ENCODE measurements around the gene RAI1. TPM values are rescaled to one million over a fixed set of nuclear protein-coding genes. Genes with fewer than 3 reads are reported as not detected.

Gene RAI1
- total and polyA plus RNA-seq, 10 of the 15 experiments (the other 5 are each of a cell fraction or from before 2014, with no cell fraction given): 0.66 to 37.7 (median 6.0) TPM

GRCh38 chr17:17792037-17792550 is 110.8 kb downstream of the RAI1 start:
- Histone ChIP-seq H3K4me2 (ENCODE audit: control insufficient read depth, insufficient read depth) (no peak overlapping the region), H3K79me2 (ENCODE audit: control insufficient read depth, insufficient read depth, low read length) (no peaks in the 10 kb centered on the region), H2AFZ (ENCODE audit: control insufficient read depth, low read depth, low read length) (no peak overlapping the region), H3K4me1 (ENCODE audit: control insufficient read depth, insufficient read depth, low read length) (peaks cover 3% of the 10 kb centered on the region; the same call in 1 of the 2 replicates), H3K9ac (ENCODE audit: control insufficient read depth, insufficient read depth, low read length) (no peak overlapping the region), H3K4me3 (no peak overlapping the region), H3K9me3 (replicated peaks; ENCODE audit: control insufficient read depth, insufficient read depth, low read length) (no peaks in the 10 kb centered on the region), H3K27me3 (replicated peaks in 1 of 2; ENCODE audit: control insufficient read depth in 2 of 2, insufficient read depth in 2 of 2, low read length in 1 of 2) (no peaks in the 10 kb centered on the region), H4K20me1 (ENCODE audit: control insufficient read depth, insufficient read depth) (no peaks in the 10 kb centered on the region), H3K27ac (ENCODE audit: control insufficient read depth, insufficient read depth) (no peak overlapping the region), H3K36me3 (ENCODE audit: control insufficient read depth in 2 of 2, insufficient read depth in 2 of 2, low read length in 1 of 2) (peaks cover 0 to 30% of the 10 kb centered on the region in 2 experiments)
- no TSS peak for BruUV-seq (replicated peaks)
- WGBS (ENCODE audit: insufficient coverage, insufficient replicate concordance, low lambda C conversion rate, missing lambda C conversion rate): 91% methylated on average over 18 of the region's 18 CpGs
- ChIA-PET RAD21 (ENCODE audit: unreplicated experiment) (no interaction called here), CTCF (no interaction called here), POLR2A (no interaction called here), SMC1A (ENCODE audit: uncharacterized antibody, unreplicated experiment) (no interaction called here)
- no peak for TF ChIP-seq POLR2AphosphoS5 (IDR thresholded peaks at IDR 0.05; ENCODE audit: low read length)
- TF ChIP-seq MEF2B (IDR thresholded peaks at IDR 0.05; ENCODE audit: partially characterized antibody, poor library complexity, severe bottlenecking): no peak
- TF ChIP-seq HDAC6 (IDR thresholded peaks at IDR 0.05; ENCODE audit: unreplicated experiment): no peak
- TF ChIP-seq MTA2 (IDR thresholded peaks at IDR 0.05; ENCODE audit: low read depth): no peak
- no peak for TF ChIP-seq RCOR1 (conservative IDR thresholded peaks at IDR 0.05; ENCODE audit: low read depth, low read length)
- no peak for TF ChIP-seq NFIC (IDR thresholded peaks at IDR 0.05; ENCODE audit: low read depth, low read length)
- TF ChIP-seq IKZF2 (IDR thresholded peaks at IDR 0.05): no peak
- no peak for TF ChIP-seq MYB (IDR thresholded peaks at IDR 0.05; ENCODE audit: borderline replicate concordance, low read depth, low read length)
- no peak for TF ChIP-seq CREM (IDR thresholded peaks at IDR 0.05; ENCODE audit: low read depth)
- no peak for TF ChIP-seq PRDM15 (CRISPR knock-in tag; IDR thresholded peaks at IDR 0.05)
- TF ChIP-seq TCF7 (IDR thresholded peaks at IDR 0.05; ENCODE audit: borderline replicate concordance): no peak
- no peak for TF ChIP-seq SUZ12 (IDR thresholded peaks at IDR 0.05; ENCODE audit: unreplicated experiment)
- TF ChIP-seq WRNIP1 (IDR thresholded peaks at IDR 0.05; ENCODE audit: borderline replicate concordance, low read depth, low read length): no peak
- TF ChIP-seq FOXK2 (IDR thresholded peaks at IDR 0.05): no peak
- no peak for FAIRE-seq
- DNase-seq (ENCODE audit: low read depth, low spot score): no peak
- in situ Hi-C loops (cut with MboI): no loop called here
- intact Hi-C loops (cut with micrococcal nuclease; ENCODE audit: unreplicated experiment): no loop called here
- ATAC-seq: no peak
